Bronchial epithelial cell (primary cell): ENCODE results near the gene SP2. TPM values are rescaled to one million over a fixed set of nuclear protein-coding genes. Genes with fewer than 3 reads are reported as not detected.

Experiments used
- DNase-seq: peaks from one replicate; pipeline ENCODE4 v3.0.0-alpha.2; 2010; ENCODE audit warnings: low read depth
- FAIRE-seq: peaks from 2 replicates; lab custom pipeline; 2011; peaks lifted over from hg19 to GRCh38; lab: Jason Lieb, UNC
- H3K27me3 ChIP-seq: 2 replicates; pipeline ENCODE4 v1.5.1; 2011; ENCODE audit warnings: low read length; ENCODE audit not compliant: control insufficient read depth, insufficient read depth
- H3K36me3 ChIP-seq: 2 replicates; pipeline ENCODE4 v1.5.1; 2011; ENCODE audit warnings: low read length; ENCODE audit not compliant: control insufficient read depth, insufficient read depth
- H3K4me3 ChIP-seq: 2 replicates; pipeline ENCODE4 v1.5.1; 2011; ENCODE audit warnings: mild to moderate bottlenecking, low read depth, low read length, control low read depth
- total RNA-seq: library from RNA; depleted of rRNA; stranded (reverse); fragments of >200 nt; gene quantifications from 2 replicates; pipeline ENCODE4 v1.2.1, GENCODE V29; 2014
- TF ChIP-seq, protein P1 (sequence below): IDR thresholded peaks from 2 replicates; pipeline ENCODE4 v1.5.1; 2011; ENCODE audit warnings: mild to moderate bottlenecking, moderate library complexity, low read length, control low read depth, inconsistent platforms; ENCODE audit not compliant: insufficient read depth, severe bottlenecking

SP2 gene
- total RNA-seq, 1 donor from 2014 or later = 1.1 TPM

DNA sequence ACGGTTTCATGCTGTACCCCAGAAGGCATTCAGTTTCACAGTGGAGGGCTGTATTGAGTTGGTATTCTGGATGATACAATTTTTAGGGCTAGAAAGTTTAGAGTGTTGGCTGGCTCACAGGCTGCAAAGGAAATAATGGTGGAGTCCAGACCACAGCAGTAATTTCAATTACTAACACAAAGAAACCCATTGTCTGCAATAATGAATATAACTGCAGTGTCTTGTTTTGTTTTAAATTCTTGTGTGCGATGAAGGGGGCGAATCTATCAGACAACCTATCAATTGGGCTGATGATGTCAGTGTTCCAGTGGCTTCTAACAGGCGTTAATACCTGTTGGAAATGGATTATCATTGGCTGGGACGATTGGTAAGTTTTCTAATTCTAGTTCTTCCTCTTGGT is 1.5 kb downstream of the SP2 start:
- no peak overlapping the region for H3K4me3 ChIP-seq
- FAIRE-seq (no peak), DNase-seq (no peak)
- TF ChIP-seq, protein P1, sequence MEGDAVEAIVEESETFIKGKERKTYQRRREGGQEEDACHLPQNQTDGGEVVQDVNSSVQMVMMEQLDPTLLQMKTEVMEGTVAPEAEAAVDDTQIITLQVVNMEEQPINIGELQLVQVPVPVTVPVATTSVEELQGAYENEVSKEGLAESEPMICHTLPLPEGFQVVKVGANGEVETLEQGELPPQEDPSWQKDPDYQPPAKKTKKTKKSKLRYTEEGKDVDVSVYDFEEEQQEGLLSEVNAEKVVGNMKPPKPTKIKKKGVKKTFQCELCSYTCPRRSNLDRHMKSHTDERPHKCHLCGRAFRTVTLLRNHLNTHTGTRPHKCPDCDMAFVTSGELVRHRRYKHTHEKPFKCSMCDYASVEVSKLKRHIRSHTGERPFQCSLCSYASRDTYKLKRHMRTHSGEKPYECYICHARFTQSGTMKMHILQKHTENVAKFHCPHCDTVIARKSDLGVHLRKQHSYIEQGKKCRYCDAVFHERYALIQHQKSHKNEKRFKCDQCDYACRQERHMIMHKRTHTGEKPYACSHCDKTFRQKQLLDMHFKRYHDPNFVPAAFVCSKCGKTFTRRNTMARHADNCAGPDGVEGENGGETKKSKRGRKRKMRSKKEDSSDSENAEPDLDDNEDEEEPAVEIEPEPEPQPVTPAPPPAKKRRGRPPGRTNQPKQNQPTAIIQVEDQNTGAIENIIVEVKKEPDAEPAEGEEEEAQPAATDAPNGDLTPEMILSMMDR = no peak
- H3K36me3 ChIP-seq = peaks cover 5% of the 10 kb centered on the region
- no peaks in the 10 kb centered on the region for H3K27me3 ChIP-seq

DNA sequence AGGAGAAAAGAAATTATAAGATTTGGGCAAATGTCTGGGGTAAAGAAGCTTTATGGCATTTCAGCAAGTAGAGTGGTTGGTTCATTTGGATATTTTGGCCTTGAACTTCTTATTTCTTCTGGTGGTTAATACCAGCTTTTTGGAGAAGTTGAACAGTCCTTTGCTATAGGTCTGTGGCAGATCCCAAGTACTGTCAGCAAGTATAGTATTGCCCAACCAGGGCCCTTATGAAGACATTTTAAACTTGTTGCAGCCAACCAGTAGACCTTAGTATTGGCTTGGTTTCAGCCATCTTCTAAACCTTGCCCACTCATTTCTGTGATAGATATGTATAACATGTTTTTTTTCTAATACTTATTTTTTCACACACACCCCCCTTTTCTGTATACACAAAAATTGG is 2.2 kb downstream of the SP2 start:
- H3K27me3 ChIP-seq = no peaks in the 10 kb centered on the region
- TF ChIP-seq, protein P1 = no peak
- DNase-seq (no peak), FAIRE-seq (no peak)
- peaks cover 5% of the 10 kb centered on the region for H3K36me3 ChIP-seq
- no peak overlapping the region for H3K4me3 ChIP-seq

DNA sequence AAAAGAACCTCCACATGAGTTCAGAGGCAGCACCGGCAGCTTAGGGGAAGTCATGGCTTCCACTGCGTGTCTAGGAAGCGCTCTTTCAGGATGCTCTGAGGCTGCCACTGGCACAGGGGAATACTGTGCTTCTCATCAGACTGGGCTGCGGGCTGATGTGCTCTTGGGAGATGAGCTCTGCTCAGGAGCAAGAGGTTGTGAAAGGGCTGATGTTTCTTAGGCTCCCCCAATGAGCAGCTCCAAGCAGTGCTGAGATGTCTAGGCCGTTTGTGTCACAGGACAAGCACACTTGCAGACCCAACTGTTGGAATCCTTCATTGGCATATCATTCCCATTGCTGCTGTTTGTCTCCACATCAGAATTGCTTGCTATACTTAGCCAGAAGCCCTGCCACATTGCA is 3.6 kb downstream of the SP2 start:
- DNase-seq = no peak
- peaks cover 5% of the 10 kb centered on the region for H3K36me3 ChIP-seq
- FAIRE-seq = no peak
- no peak overlapping the region for H3K4me3 ChIP-seq
- TF ChIP-seq, protein P1 = no peak
- H3K27me3 ChIP-seq = no peaks in the 10 kb centered on the region

DNA sequence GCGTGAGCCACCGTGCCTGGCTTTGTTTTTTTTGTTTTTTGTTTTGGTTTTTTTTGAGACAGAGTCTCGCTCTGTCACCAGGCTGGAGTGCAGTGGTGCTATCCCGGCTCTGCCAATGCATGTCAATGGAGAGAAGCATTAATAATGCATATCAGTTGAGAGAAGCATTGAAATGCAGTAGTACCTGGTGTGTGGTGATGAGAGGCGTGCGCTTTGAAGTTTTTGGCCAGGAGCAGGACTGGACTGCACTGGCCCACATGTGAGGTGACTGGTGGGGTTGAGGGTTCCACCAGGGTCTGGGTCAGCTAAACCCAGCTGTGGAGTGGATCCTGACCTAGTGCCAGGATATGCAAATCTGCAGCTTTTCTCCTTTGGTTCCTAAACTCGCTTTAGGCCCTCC is 5.4 kb downstream of the SP2 start:
- Histone ChIP-seq H3K4me3 (no peak overlapping the region), H3K36me3 (peaks cover 5% of the 10 kb centered on the region), H3K27me3 (no peaks in the 10 kb centered on the region)
- TF ChIP-seq, protein P1 = no peak
- no peak for DNase-seq
- FAIRE-seq = no peak

DNA sequence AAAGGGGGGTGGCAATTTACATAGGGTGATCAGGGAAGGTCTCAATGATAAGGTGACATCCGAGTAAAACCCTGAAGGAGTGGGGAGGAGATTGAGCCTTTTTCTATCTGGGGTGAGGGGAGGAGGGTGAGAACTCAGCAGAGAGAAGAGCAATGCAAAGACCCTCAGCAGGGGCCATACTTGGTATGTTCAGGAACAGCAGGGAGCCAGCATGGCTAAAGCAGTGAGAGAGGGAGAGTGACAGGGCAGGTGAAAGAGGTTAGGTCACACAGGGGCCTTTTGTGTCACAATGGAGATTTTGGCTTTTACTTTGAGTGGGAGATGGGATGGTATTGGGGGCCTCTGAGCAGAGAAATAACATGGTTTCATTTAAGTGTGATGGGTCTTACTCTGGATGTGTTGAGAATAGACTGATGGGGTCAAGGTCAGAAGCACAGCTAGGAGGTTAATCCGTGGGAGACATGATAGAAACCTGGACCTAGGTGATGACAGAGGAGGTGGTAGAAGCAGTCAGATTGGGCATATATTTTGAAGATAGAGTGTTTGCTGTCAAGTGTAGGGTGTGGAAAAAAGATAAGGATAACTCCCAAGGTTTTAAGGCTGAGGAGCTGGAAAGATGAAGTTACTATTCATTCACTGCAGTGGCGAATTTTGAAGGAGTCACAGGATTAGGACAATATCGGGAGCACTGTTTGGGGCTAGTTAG is 6.2 kb downstream of the SP2 start:
- FAIRE-seq (no peak), DNase-seq (no peak)
- Histone ChIP-seq H3K4me3 (no peak overlapping the region), H3K36me3 (peaks cover 5% of the 10 kb centered on the region), H3K27me3 (no peaks in the 10 kb centered on the region)
- TF ChIP-seq, protein P1 = no peak
